GM18951 (cell line): ENCODE data around the gene RALGPS2.
"Not testable (repeated sequence)": the region's sequence is repeated elsewhere in the genome, so short reads cannot be mapped to it uniquely, and the experiment has no call there.

Experiments used
- POLR2A ChIP-seq: IDR thresholded peaks from 4 replicates; pipeline ENCODE4 v1.6.1; 2011; ENCODE audit warnings: mild to moderate bottlenecking; ENCODE audit not compliant: insufficient read length, insufficient read depth; ENCODE audit errors: extremely low read depth
- in situ Hi-C: fragments of 300-500 bp; cut with MboI; formaldehyde crosslinking; loops from one replicate; pipeline ENCODE4 v1.12.0; 2022; ENCODE audit warnings: low sequenced_read_pairs, mixed read lengths, inconsistent platforms; ENCODE audit not compliant: unreplicated experiment

RALGPS2 gene

GRCh38 chr1:178942285-178943198 is 217.5 kb downstream of the RALGPS2 start:
- in situ Hi-C loops: no loop called here
- TF ChIP-seq POLR2A: no peak

GRCh38 chr1:178944729-178945128 is 219.7 kb downstream of the RALGPS2 start:
- in situ Hi-C loops: no loop called here
- no peak for TF ChIP-seq POLR2A

DNA sequence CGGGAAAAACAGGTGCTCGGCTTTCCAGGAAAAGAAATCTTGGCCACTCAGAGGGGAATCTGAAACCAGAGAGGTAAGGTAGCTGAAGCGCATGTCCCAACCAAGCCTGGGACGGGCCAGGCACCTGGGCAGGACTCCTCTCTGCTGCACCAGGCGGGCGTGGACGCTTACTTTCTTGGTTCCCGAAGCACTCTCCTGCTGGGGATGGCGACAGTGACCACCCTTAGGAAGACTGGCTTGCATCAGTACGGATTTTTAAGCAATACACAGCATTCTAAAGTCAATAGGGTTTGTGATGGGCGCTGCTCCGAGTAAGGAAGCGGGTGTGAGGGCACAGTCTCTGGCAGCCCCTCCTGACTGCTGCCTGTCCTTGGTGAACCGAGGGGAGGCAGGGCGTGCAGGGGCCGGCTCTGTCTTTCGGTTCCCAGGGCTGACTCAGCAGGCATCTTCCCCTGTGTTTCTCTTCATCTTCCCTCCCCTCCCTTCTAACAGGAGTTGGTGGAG is 220.8 kb downstream of the RALGPS2 start:
- in situ Hi-C loops: no loop called here
- no peak for TF ChIP-seq POLR2A

GRCh38 chr1:178946416-178946815 is 221.4 kb downstream of the RALGPS2 start:
- in situ Hi-C loops: no loop called here
- TF ChIP-seq POLR2A: no peak

DNA sequence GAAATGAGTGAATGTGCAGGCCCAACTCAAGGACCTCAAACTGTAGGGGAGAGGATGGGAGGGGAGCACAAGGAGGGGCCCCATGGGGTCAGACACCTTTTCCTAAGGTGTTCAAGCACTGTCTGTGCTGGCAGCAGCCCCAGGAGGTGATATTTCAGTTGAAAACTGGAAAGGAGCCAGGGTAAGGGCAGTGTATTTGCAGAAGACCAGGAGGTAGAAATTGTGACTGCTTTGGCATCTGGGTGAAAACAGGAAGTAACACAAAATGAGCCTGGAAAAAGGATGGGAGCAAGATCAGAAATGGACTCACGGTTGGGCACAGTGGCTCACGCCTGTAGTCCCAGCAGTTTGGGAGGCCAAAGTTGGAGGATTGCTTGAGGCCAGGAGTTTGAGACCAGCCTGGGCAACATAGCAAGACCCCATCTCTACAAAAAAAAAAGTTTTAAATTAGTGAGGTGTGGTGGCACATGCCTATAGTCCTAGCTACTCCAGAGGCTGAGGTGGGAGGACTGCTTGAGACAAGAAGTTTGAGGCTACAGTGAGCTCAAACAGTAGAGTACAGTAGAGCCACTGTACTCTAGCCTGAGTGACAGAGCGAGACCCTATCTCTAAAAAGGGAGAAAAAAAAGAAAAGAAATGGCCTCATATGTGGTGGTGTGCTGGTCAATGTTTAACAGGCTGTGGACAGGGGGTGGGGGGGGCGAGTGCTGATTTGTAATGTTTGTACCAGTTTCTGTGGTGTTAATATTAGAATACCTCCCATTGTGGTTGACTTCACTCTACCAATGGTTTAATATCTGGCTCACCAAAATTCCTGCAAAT is 222.0 kb downstream of the RALGPS2 start:
- TF ChIP-seq POLR2A: no peak
- in situ Hi-C loops: no loop called here

DNA sequence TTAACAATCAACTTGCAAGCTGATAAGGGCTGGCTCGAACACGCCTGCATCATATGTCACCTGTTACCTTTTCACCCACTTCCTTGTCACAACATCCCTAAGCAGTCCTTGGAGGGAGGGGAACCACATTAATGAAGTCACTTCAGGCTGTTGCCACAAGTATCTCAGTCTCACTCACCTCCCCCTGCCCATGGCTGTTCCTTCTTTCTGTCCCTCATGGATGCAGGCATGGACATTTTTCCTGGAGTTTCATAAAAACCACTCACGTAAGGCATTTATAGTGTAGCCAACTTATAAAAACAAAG is 222.6 kb downstream of the RALGPS2 start:
- TF ChIP-seq POLR2A: no peak
- in situ Hi-C loops: no loop called here

DNA sequence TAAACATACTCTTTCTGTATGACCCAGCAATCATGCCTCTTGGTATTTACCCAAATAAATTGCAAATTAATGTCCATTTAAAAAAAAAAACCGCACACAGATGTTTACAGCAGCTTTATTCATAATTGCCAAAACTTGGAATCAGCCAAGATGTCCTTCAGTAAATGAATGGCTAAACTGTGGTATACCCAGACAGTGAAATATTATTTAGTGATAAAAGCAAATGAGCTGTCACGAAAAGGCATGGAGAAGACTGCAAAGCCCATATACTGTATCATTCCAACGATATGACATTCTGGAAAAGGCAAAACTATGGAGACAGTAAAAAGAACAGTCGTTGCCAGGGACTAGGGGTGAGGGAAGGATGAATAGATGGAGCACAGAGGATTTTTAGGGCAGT is 223.6 kb downstream of the RALGPS2 start:
- in situ Hi-C loops: no loop called here
- TF ChIP-seq POLR2A: no peak

- in situ Hi-C loops: not testable (repeated sequence)
Observed at GRCh38 chr1:178949866-178950265, 224.8 kb downstream of the RALGPS2 start.

GRCh38 chr1:178951600-178951999 is 226.6 kb downstream of the RALGPS2 start:
- TF ChIP-seq POLR2A: no peak
- in situ Hi-C loops: no loop called here

DNA sequence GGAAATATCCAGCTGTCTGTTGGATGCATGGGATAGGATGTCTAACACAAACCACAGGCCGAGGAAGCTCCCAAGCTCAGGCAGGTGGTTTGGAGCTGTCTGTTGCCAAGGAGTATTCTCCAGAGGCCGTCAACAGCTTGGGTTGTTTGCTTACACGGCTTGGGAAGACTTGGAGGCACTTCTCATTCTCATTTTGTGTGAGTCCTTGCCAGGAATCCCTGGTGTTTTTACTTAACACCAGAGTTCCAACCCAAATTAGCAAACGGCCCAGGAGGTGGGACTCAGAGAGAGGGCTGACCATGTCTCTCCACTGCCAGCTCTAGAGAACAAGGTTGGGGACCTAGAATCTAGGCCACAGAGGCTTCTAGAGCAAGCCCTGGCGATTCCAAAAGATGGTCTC is 228.0 kb downstream of the RALGPS2 start:
- in situ Hi-C loops: no loop called here

DNA sequence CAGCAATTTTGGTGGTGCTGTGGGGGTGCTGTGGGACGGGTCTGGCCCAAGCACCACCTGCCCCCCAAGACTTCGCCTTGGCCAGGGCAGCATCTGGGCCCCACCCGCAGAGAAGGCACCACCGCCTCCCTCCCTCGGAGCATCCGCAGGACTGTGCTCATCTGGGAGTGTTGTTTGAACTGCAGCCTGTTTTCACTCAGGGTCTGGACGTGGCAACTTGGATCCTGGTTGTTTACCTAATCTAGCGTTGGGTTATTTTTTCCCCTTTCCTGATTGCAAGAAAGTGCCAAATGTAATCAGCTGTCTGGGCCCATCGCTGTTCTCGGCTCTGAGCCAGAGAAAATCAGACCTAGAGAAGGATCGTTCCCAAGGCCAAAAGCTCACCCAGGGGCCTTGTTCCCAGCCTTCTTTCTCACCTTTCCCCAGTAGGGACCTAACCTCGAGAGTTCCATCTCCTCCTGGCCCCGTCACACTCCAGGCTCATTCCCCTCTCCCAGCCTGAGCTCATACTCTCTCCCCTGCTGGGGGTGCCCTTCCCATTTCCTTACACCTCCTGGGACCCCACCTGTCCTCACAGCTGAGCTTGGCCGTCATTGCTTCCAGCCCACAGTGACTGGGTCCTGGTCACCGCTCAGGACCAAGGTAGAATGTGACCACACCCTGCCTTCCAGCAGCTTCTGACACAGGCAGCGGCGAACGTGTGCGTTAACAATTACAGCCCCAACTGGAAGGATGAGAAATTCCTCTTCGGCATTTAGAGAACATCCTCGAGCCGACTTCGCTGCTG is 228.7 kb downstream of the RALGPS2 start:
- in situ Hi-C loops: no loop called here
- no peak for TF ChIP-seq POLR2A

More for the DNA sequence above, 228.0 kb downstream of the RALGPS2 start:
- TF ChIP-seq POLR2A: no peak

DNA sequence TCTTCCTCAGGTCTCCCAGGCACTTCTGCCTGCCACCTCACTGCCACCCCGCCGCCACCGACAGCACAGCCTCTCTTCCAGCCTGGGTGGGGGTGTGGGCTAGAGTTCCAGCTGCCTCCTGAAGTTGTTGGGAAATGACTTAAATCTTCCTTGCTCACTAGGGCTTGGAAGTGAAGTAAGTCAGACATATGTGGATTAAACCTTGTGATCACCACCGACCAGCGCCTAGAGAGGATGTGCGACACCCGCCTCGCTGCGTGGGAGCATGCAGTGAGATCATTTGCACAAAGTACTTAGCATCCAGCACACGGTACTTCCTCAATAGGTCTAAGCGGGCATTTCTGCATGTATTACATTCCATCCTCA is 229.3 kb downstream of the RALGPS2 start:
- in situ Hi-C loops: no loop called here

DNA sequence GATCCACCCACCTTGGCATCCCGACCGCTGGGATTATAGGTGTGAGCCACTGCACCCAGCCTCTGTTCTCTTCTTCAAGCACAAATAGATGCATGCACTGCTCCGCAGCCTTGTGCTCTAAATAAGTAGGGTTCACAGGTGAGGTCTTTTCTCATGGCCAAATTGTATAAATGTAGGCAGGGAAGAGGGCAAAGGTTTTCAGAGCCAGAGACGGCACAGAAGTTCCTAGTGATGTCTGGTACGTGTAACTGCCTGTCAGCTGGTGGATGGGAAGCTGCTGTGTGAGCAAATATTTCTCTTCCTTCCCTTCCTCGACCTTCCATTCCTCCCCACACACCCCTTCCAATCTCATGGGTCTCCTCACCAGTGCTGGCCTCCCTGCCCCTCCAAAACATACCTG is 229.9 kb downstream of the RALGPS2 start:
- no peak for TF ChIP-seq POLR2A
- in situ Hi-C loops: no loop called here

More for the DNA sequence above, 229.3 kb downstream of the RALGPS2 start:
- TF ChIP-seq POLR2A: no peak
